ENCODE results near the gene POLR2J2. TPM values are rescaled to one million over a fixed set of nuclear protein-coding genes. Genes with fewer than 3 reads are reported as not detected.

Gene POLR2J2

Small RNAs within 50 kb of the gene (small RNA-seq; reads per million reads assigned to genes)
- gene AC105052.3 (not detected), gene UPK3BL1 (not detected)

Measured in skeletal muscle satellite cell (primary cell).